Stimulated activated CD8-positive, alpha-beta memory T cell treated with anti-CD3 and anti-CD28 coated beads, Interleukin-4, amount 100 ng/mL, for 1 hour (primary cell): ENCODE results near the gene PKP3.
"Not testable (repeated sequence)": the region's sequence is repeated elsewhere in the genome, so short reads cannot be mapped to it uniquely, and the experiment has no call there.

ENCODE experiments used
- DNase-seq, 2 donors: peaks; one replicate each; pipeline ENCODE4 v3.0.0-alpha.2; 2020; ENCODE audit warnings: low read depth in 2 of 2, low spot score in 1 of 2

PKP3 gene

GRCh38 chr11:409008-409599 is 15.1 kb downstream of the PKP3 start:
- no peak for DNase-seq

GRCh38 chr11:409600-410483 is 15.8 kb downstream of the PKP3 start:
- DNase-seq = no peak

GRCh38 chr11:410711-411110 is 16.7 kb downstream of the PKP3 start:
- DNase-seq = not testable (repeated sequence)

- not testable (repeated sequence) for DNase-seq
Observed at GRCh38 chr11:411520-411919, 17.5 kb downstream of the PKP3 start.

GRCh38 chr11:412641-413119 is 18.7 kb downstream of the PKP3 start:
- no peak for DNase-seq

GRCh38 chr11:413120-414081 is 19.4 kb downstream of the PKP3 start:
- no peak for DNase-seq

- DNase-seq = no peak
Observed at GRCh38 chr11:414318-414857, 20.4 kb downstream of the PKP3 start.

- no peak for DNase-seq
Observed at GRCh38 chr11:415640-416041, 21.6 kb downstream of the PKP3 start.

- no peak for DNase-seq
Observed at GRCh38 chr11:416051-416756, 22.2 kb downstream of the PKP3 start.

- DNase-seq = no peak
Observed at GRCh38 chr11:416757-417621, 23.0 kb downstream of the PKP3 start.

- no peak for DNase-seq
Observed at GRCh38 chr11:417652-418342, 23.8 kb downstream of the PKP3 start.

GRCh38 chr11:418343-419247 is 24.6 kb downstream of the PKP3 start:
- no peak for DNase-seq

GRCh38 chr11:419248-420005 is 25.4 kb downstream of the PKP3 start:
- DNase-seq = no peak

- no peak for DNase-seq
Observed at GRCh38 chr11:420054-420910, 26.3 kb downstream of the PKP3 start.

- no peak for DNase-seq
Observed at GRCh38 chr11:420911-421321, 26.9 kb downstream of the PKP3 start.

GRCh38 chr11:422249-422656 is 28.2 kb downstream of the PKP3 start:
- no peak for DNase-seq
